GM23338 (cell line): ENCODE measurements around the gene AGPAT4. TPM values are rescaled to one million over a fixed set of nuclear protein-coding genes. Genes with fewer than 3 reads are reported as not detected.

Source experiments
- ATAC-seq: fragments of 200-7000 bp; cut with Tn5 transposase; 3 replicates; pipeline ENCODE4 v1.9.1; 2020
- DNase-seq: peaks from one replicate; pipeline ENCODE4 v3.0.0-alpha.2; 2015; ENCODE audit warnings: low spot score
- H2AFZ ChIP-seq: fragments of 200-600 bp; sonication (generic); 2 replicates; pipeline ENCODE4 v1.8.0; 2016; ENCODE audit warnings: antibody characterized with exemption, mild to moderate bottlenecking, moderate library complexity
- H3F3A ChIP-seq: fragments of 200-600 bp; sonication (generic); replicated peaks from 2 replicates; pipeline ENCODE4 v1.8.0; 2017; ENCODE audit warnings: antibody characterized with exemption, mixed run types, low read depth
- H3K27ac ChIP-seq: fragments of 200-600 bp; sonication (generic); 2 replicates; pipeline ENCODE4 v1.6.1; 2016; ENCODE audit warnings: low read depth
- H3K27me3 ChIP-seq: fragments of 200-600 bp; sonication (generic); 2 replicates; pipeline ENCODE4 v1.8.0; 2016; ENCODE audit warnings: mild to moderate bottlenecking, mixed run types, moderate library complexity; ENCODE audit not compliant: insufficient read depth
- H3K36me3 ChIP-seq: fragments of 200-600 bp; sonication (generic); 2 replicates; pipeline ENCODE4 v1.8.0; 2016; ENCODE audit warnings: mild to moderate bottlenecking; ENCODE audit not compliant: insufficient read depth
- H3K4me1 ChIP-seq: fragments of 200-600 bp; sonication (generic); 2 replicates; pipeline ENCODE4 v1.8.0; 2016; ENCODE audit warnings: mild to moderate bottlenecking, moderate library complexity; ENCODE audit not compliant: insufficient read depth
- H3K4me2 ChIP-seq: fragments of 200-600 bp; sonication (generic); 2 replicates; pipeline ENCODE4 v1.7.1; 2017; ENCODE audit warnings: mixed run types
- H3K4me3 ChIP-seq: fragments of 200-600 bp; sonication (generic); 2 replicates; pipeline ENCODE4 v1.6.1; 2016; ENCODE audit warnings: mixed run types
- H3K79me2 ChIP-seq: fragments of 200-600 bp; sonication (generic); replicated peaks from 2 replicates; pipeline ENCODE4 v1.8.0; 2017; ENCODE audit warnings: mild to moderate bottlenecking; ENCODE audit not compliant: insufficient read depth
- H3K9me2 ChIP-seq: fragments of 200-600 bp; sonication (generic); 2 replicates; pipeline ENCODE4 v1.8.0; 2017; ENCODE audit not compliant: insufficient read depth
- H4K20me1 ChIP-seq: fragments of 200-600 bp; sonication (generic); replicated peaks from 2 replicates; pipeline ENCODE4 v1.8.0; 2017; ENCODE audit warnings: mild to moderate bottlenecking; ENCODE audit not compliant: insufficient read depth
- H3K27ac Mint-ChIP-seq: 2 replicates; pipeline ENCODE4 v1.8.0; 2020; ENCODE audit warnings: inconsistent platforms, mild to moderate bottlenecking, moderate library complexity, mixed read lengths
- H3K27me3 Mint-ChIP-seq: 3 replicates; pipeline ENCODE4 v1.8.0; 2022; ENCODE audit warnings: low read depth, mild to moderate bottlenecking, moderate library complexity, mixed read lengths, inconsistent platforms; ENCODE audit not compliant: insufficient read depth, poor library complexity
- H3K36me3 Mint-ChIP-seq: 3 replicates; pipeline ENCODE4 v1.8.0; 2021; ENCODE audit warnings: low read depth, mild to moderate bottlenecking, inconsistent platforms, moderate library complexity, mixed read lengths
- H3K4me1 Mint-ChIP-seq: 3 replicates; pipeline ENCODE4 v1.8.0; 2020; ENCODE audit warnings: mild to moderate bottlenecking, inconsistent platforms, mixed read lengths
- H3K4me3 Mint-ChIP-seq: 3 replicates; pipeline ENCODE4 v1.8.0; 2021; ENCODE audit warnings: moderate library complexity, mild to moderate bottlenecking, inconsistent platforms, mixed read lengths
- H3K9me3 Mint-ChIP-seq: 3 replicates; pipeline ENCODE4 v1.8.0; 2020; ENCODE audit warnings: moderate library complexity, mild to moderate bottlenecking, inconsistent platforms, mixed read lengths
- REST ChIP-seq: IDR thresholded peaks from one replicate; pipeline ENCODE4 v1.6.1; 2018; ENCODE audit warnings: antibody characterized with exemption; ENCODE audit not compliant: unreplicated experiment
- ZNF331 ChIP-seq: fragments of 250-450 bp; sonication (Bioruptor Pico); IDR thresholded peaks from 2 replicates; pipeline ENCODE4 v1.5.0; 2020; ENCODE audit warnings: low read depth, mild to moderate bottlenecking, moderate library complexity
- ZNF462 ChIP-seq: fragments of 250-450 bp; sonication (Bioruptor Pico); IDR thresholded peaks from 2 replicates; pipeline ENCODE4 v1.5.0; 2020; ENCODE audit warnings: mild to moderate bottlenecking, moderate library complexity
- polyA plus RNA-seq: library from polyadenylated mRNA; unstranded; fragments of >200 nt; fragmentation: Nextera tagmentation; extraction: Ambion mirVana; gene quantifications from 2 replicates; pipeline ENCODE4 v1.2.1, GENCODE V29; 2016
- total RNA-seq: library from RNA; depleted of rRNA; stranded (reverse); fragments of >200 nt; shearing (Covaris generic); gene quantifications from 2 replicates; pipeline ENCODE4 v1.2.3, GENCODE V29; 2014

Gene AGPAT4
- total and polyA plus RNA-seq, 2 experiments from 2014 or later: 8.9 to 19.3 TPM

- TF ChIP-seq ZNF462 (no peak), ZNF331 (CRISPR knock-in tag) (no peak), REST (no peak)
- Histone ChIP-seq H3K9me2 (peaks cover 12% of the 10 kb centered on the region; the same call in 1 of the 2 replicates), H2AFZ (no peak overlapping the region), H3K36me3 (peaks cover 5% of the 10 kb centered on the region; the same call in 1 of the 2 replicates), H3K4me3 (no peak overlapping the region), H4K20me1 (no peaks in the 10 kb centered on the region), H3K27me3 (no peaks in the 10 kb centered on the region), H3K4me1 (peaks cover 5% of the 10 kb centered on the region; the same call in 1 of the 2 replicates), H3K79me2 (no peaks in the 10 kb centered on the region), H3K4me2 (no peak overlapping the region), H3F3A (no peaks in the 10 kb centered on the region), H3K27ac (no peak overlapping the region)
- DNase-seq (no peak), ATAC-seq (no peak)
- Mint-ChIP-seq H3K36me3 (peaks cover 26% of the 10 kb centered on the region), H3K27me3 (no peaks in the 10 kb centered on the region), H3K9me3 (peaks cover 34% of the 10 kb centered on the region), H3K4me1 (peaks cover 13% of the 10 kb centered on the region), H3K4me3 (no peak overlapping the region), H3K27ac (no peak overlapping the region)
Observed at GRCh38 chr6:161319231-161319630, 45.4 kb upstream of the AGPAT4 start.
